HG02943 (cell line): Measurements from ENCODE around the gene TMEM121.

Experiments
- ATAC-seq: cut with Tn5 transposase; IDR thresholded peaks from one replicate; pipeline ENCODE4 v1.9.1; 2021; ENCODE audit warnings: mild to moderate bottlenecking, low read depth, moderate library complexity; ENCODE audit not compliant: unreplicated experiment

The TMEM121 gene

GRCh38 chr14:105525861-105526775, at the start of gene TMEM121:
TSS of gene TMEM121 (plus strand) at chr14:105526583. CDS start at chr14:105528835, 2,252 bp downstream.
- ATAC-seq: no peak

GRCh38 chr14:105476831-105477659, 49.3 kb upstream of the TMEM121 start:
- ATAC-seq: no peak

GRCh38 chr14:105477660-105478397, 48.6 kb upstream of the TMEM121 start:
- ATAC-seq: no peak

- no peak for ATAC-seq
Measured at GRCh38 chr14:105478398-105479251, 47.8 kb upstream of the TMEM121 start.

GRCh38 chr14:105479431-105480158, 46.8 kb upstream of the TMEM121 start:
- ATAC-seq: no peak

GRCh38 chr14:105480199-105480746, 46.1 kb upstream of the TMEM121 start:
- ATAC-seq: no peak

GRCh38 chr14:105480807-105481801, 45.3 kb upstream of the TMEM121 start:
- no peak for ATAC-seq

- no peak for ATAC-seq
Measured at GRCh38 chr14:105481886-105482457, 44.4 kb upstream of the TMEM121 start.

- no peak for ATAC-seq
Measured at GRCh38 chr14:105482486-105483110, 43.8 kb upstream of the TMEM121 start.

- no peak for ATAC-seq
Measured at GRCh38 chr14:105483300-105484068, 42.9 kb upstream of the TMEM121 start.

- ATAC-seq: no peak
Measured at GRCh38 chr14:105484069-105484996, 42.0 kb upstream of the TMEM121 start.

GRCh38 chr14:105484997-105485393, 41.4 kb upstream of the TMEM121 start:
- no peak for ATAC-seq

GRCh38 chr14:105485739-105486162, 40.6 kb upstream of the TMEM121 start:
- ATAC-seq: no peak

- ATAC-seq: no peak
Measured at GRCh38 chr14:105486163-105486973, 40.0 kb upstream of the TMEM121 start, which contains the start of gene CRIP1. TSS of gene CRIP1 (plus strand) at chr14:105486886. CDS start at chr14:105487260, 374 bp downstream.
